K562 (cell line): ENCODE data around the gene NOPCHAP1.

ENCODE experiments used
- CBFA2T2 ChIP-seq: fragments of 450-650 bp; conservative IDR thresholded peaks from 2 replicates; pipeline ENCODE4 v1.6.1; 2017; ENCODE audit warnings: mild to moderate bottlenecking
- CC2D1A ChIP-seq: fragments of 450-650 bp; IDR thresholded peaks from 2 replicates; pipeline ENCODE4 v1.6.1; 2017; ENCODE audit warnings: mild to moderate bottlenecking
- FOXK1 ChIP-seq: sonication (generic); formaldehyde crosslinking; IDR thresholded peaks from 2 replicates; pipeline ENCODE4 v1.8.0; 2022; ENCODE audit warnings: missing genetic modification reagents, mild to moderate bottlenecking, borderline replicate concordance
- GTF2F1 ChIP-seq: IDR thresholded peaks from 2 replicates; pipeline ENCODE4 v1.6.1; 2011; ENCODE audit warnings: low read depth, low read length, improper control_type of control experiment
- LARP7 ChIP-seq: fragments of 450-650 bp; IDR thresholded peaks from 2 replicates; pipeline ENCODE4 v1.6.1; 2016
- RBM39 ChIP-seq: fragments of 200-400 bp; formaldehyde crosslinking; optimal IDR thresholded peaks from 2 replicates; pipeline ENCODE3; 2018; ENCODE audit warnings: low read depth, low read length
- SMARCA4 ChIP-seq: fragments of 450-650 bp; IDR thresholded peaks from 2 replicates; pipeline ENCODE4 v1.6.1; 2016
- TCF7L2 ChIP-seq: fragments of 150-350 bp; IDR thresholded peaks from 2 replicates; pipeline ENCODE4 v1.6.1; 2016; ENCODE audit warnings: low read depth, mild to moderate bottlenecking, low read length, moderate library complexity
- ZFP30 ChIP-seq: fragments of 250-450 bp; sonication (Bioruptor Pico); IDR thresholded peaks from 2 replicates; pipeline ENCODE4 v1.8.0; 2022; ENCODE audit warnings: moderate library complexity, mild to moderate bottlenecking, inconsistent platforms, borderline replicate concordance
- ZNF121 ChIP-seq: sonication (generic); formaldehyde crosslinking; conservative IDR thresholded peaks from 2 replicates; pipeline ENCODE4 v1.8.0; 2022; ENCODE audit warnings: missing genetic modification reagents
- ZNF184 ChIP-seq: sonication (generic); formaldehyde crosslinking; IDR thresholded peaks from 2 replicates; pipeline ENCODE4 v1.5.0; 2020; ENCODE audit warnings: missing genetic modification reagents
- TF ChIP-seq, protein P1 (sequence below), 3 experiments: IDR thresholded peaks in 2 of 3; conservative IDR thresholded peaks in 1 of 3; 2 replicates each; pipeline ENCODE4 v1.5.1; 2011 to 2012; ENCODE audit warnings: low read length in 3 of 3, mild to moderate bottlenecking in 3 of 3, control low read depth in 2 of 3, improper control_type of control experiment in 1 of 3, inconsistent platforms in 1 of 3, low read depth in 1 of 3, mixed read lengths in 1 of 3, moderate library complexity in 1 of 3; ENCODE audit not compliant: insufficient read depth in 2 of 3
- TF ChIP-seq, protein P2 (sequence below): sonication (generic); formaldehyde crosslinking; IDR thresholded peaks from 2 replicates; pipeline ENCODE4 v1.9.0; 2022; ENCODE audit warnings: mild to moderate bottlenecking, missing genetic modification reagents
- TF ChIP-seq, protein P3 (sequence below), 2 experiments: fragments of 450-650 bp in 1 of 2; sonication (generic) in 1 of 2; formaldehyde crosslinking in 1 of 2; IDR thresholded peaks in 1 of 2; conservative IDR thresholded peaks in 1 of 2; 2 replicates each; pipeline versions ENCODE4 v1.6.1 to v1.8.1; 2016 to 2023; ENCODE audit warnings: mild to moderate bottlenecking in 2 of 2, moderate library complexity in 2 of 2, inconsistent platforms in 1 of 2, missing genetic modification reagents in 1 of 2

DNA sequence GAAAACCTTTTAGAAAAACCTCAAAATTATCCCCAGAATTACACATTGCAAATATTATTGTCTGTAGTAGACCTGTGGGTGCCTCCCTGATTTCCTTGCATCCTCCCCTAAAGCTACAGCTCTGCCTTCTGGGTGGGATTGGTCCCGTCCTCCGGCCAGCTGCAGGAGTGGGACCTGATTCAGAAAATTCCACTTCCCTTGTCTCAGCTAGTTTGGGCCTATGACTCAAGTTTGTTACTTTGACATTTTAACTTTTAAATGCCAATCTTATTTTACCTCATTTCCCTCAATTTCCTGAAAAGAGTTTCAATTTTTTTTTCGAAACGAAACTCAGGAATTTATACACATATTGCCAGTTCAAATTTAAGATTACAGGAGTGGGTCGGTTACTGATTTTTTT, 14.8 kb upstream of the NOPCHAP1 start:
- TF ChIP-seq CBFA2T2 = no peak
- TF ChIP-seq, protein P1, sequence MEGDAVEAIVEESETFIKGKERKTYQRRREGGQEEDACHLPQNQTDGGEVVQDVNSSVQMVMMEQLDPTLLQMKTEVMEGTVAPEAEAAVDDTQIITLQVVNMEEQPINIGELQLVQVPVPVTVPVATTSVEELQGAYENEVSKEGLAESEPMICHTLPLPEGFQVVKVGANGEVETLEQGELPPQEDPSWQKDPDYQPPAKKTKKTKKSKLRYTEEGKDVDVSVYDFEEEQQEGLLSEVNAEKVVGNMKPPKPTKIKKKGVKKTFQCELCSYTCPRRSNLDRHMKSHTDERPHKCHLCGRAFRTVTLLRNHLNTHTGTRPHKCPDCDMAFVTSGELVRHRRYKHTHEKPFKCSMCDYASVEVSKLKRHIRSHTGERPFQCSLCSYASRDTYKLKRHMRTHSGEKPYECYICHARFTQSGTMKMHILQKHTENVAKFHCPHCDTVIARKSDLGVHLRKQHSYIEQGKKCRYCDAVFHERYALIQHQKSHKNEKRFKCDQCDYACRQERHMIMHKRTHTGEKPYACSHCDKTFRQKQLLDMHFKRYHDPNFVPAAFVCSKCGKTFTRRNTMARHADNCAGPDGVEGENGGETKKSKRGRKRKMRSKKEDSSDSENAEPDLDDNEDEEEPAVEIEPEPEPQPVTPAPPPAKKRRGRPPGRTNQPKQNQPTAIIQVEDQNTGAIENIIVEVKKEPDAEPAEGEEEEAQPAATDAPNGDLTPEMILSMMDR (IDR thresholded peaks at IDR 0.05 in 2 of 3, conservative IDR thresholded peaks at IDR 0.05 in 1 of 3; ENCODE audit: insufficient read depth in 2 of 3, low read depth in 1 of 3, low read length in 3 of 3) = no peak
- no peak for TF ChIP-seq GTF2F1
- TF ChIP-seq TCF7L2 = no peak
- no peak for TF ChIP-seq ZNF184 (CRISPR knock-in tag)
- no peak for TF ChIP-seq FOXK1
- no peak for TF ChIP-seq CC2D1A
- TF ChIP-seq ZNF121 (CRISPR knock-in tag) = no peak
- TF ChIP-seq LARP7 = no peak
- no peak for TF ChIP-seq RBM39
- no peak for TF ChIP-seq ZFP30 (CRISPR knock-in tag)
- TF ChIP-seq, protein P2, sequence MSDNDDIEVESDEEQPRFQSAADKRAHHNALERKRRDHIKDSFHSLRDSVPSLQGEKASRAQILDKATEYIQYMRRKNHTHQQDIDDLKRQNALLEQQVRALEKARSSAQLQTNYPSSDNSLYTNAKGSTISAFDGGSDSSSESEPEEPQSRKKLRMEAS (CRISPR knock-in tag) = no peak
- TF ChIP-seq SMARCA4 = no peak
- TF ChIP-seq, protein P3, sequence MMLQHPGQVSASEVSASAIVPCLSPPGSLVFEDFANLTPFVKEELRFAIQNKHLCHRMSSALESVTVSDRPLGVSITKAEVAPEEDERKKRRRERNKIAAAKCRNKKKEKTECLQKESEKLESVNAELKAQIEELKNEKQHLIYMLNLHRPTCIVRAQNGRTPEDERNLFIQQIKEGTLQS (IDR thresholded peaks at IDR 0.05) = no peak
- TF ChIP-seq, protein P3 (CRISPR knock-in tag; conservative IDR thresholded peaks at IDR 0.05) = no peak
